CD14-positive monocyte (primary cell): ENCODE data around the gene TGFB2. TPM values are rescaled to one million over a fixed set of nuclear protein-coding genes. Genes with fewer than 3 reads are reported as not detected.
A peak's percentile ranks its signal among the peaks of the same experiment; 100 is the strongest.

Experiments used
- DNase-seq, 3 donors: peaks; one replicate each; pipeline ENCODE4 v3.0.0-alpha.2; 2011 to 2022
- H2AFZ ChIP-seq: 2 replicates; pipeline ENCODE4 v1.6.0; 2012; ENCODE audit warnings: mild to moderate bottlenecking, low read depth, low read length, inconsistent platforms; ENCODE audit not compliant: insufficient read depth, poor library complexity, severe bottlenecking
- H3K27ac ChIP-seq, 2 donors: 1 replicate in 1 of 2; 2 replicates in 1 of 2; pipeline ENCODE4 v1.5.1; 2012 to 2013; ENCODE audit warnings: low read length in 2 of 2, control low read depth in 1 of 2, inconsistent platforms in 1 of 2, low read depth in 1 of 2, mild to moderate bottlenecking in 1 of 2
- H3K27me3 ChIP-seq, 2 donors: one replicate each; pipeline versions ENCODE4 v1.6.0 to v1.6.1; 2011 to 2013; ENCODE audit warnings: low read length in 2 of 2; ENCODE audit not compliant: control insufficient read depth in 2 of 2, insufficient read depth in 2 of 2
- H3K36me3 ChIP-seq, 2 donors: replicated peaks in 1 of 2; 1 replicate in 1 of 2; 2 replicates in 1 of 2; pipeline versions ENCODE4 v1.5.1 to v1.6.1; 2012 to 2013; ENCODE audit warnings: low read length in 2 of 2, control low read depth in 1 of 2, inconsistent platforms in 1 of 2, mild to moderate bottlenecking in 1 of 2; ENCODE audit not compliant: insufficient read depth in 2 of 2, control insufficient read depth in 1 of 2
- H3K4me1 ChIP-seq, 2 donors: 1 replicate in 1 of 2; 2 replicates in 1 of 2; pipeline versions ENCODE4 v1.5.1 to v1.6.1; 2012 to 2013; ENCODE audit warnings: low read length in 2 of 2, control low read depth in 1 of 2, inconsistent platforms in 1 of 2, mild to moderate bottlenecking in 1 of 2, moderate library complexity in 1 of 2; ENCODE audit not compliant: insufficient read depth in 2 of 2, control insufficient read depth in 1 of 2
- H3K4me2 ChIP-seq: replicated peaks from 2 replicates; pipeline ENCODE3; 2012; ENCODE audit warnings: low read length, moderate library complexity, mild to moderate bottlenecking; ENCODE audit not compliant: poor library complexity, severe bottlenecking; ENCODE audit errors: extremely low read depth
- H3K4me3 ChIP-seq, 3 experiments: fragments of 200-600 bp in 1 of 3; sonication (generic) in 1 of 3; replicated peaks in 1 of 3; 1 replicate in 2 of 3; 2 replicates in 1 of 3; pipeline ENCODE4 v1.5.1; 2011 to 2013; ENCODE audit warnings: low read length in 3 of 3, mild to moderate bottlenecking in 3 of 3, control low read depth in 2 of 3, low read depth in 2 of 3, inconsistent platforms in 1 of 3, moderate library complexity in 1 of 3
- H3K79me2 ChIP-seq: 2 replicates; pipeline ENCODE4 v1.6.0; 2012; ENCODE audit warnings: mild to moderate bottlenecking, control low read depth, inconsistent platforms, low read length, moderate library complexity; ENCODE audit not compliant: insufficient read depth
- H3K9ac ChIP-seq: 2 replicates; pipeline ENCODE4 v1.6.0; 2017; ENCODE audit warnings: low read length, mild to moderate bottlenecking; ENCODE audit not compliant: insufficient read depth, poor library complexity, severe bottlenecking
- H3K9me3 ChIP-seq, 2 donors: replicated peaks in 1 of 2; 1 replicate in 1 of 2; 2 replicates in 1 of 2; pipeline versions ENCODE4 v1.5.1 to v1.6.1; 2012 to 2013; ENCODE audit warnings: low read length in 2 of 2, control low read depth in 1 of 2; ENCODE audit not compliant: control insufficient read depth in 1 of 2, insufficient read depth in 1 of 2
- H4K20me1 ChIP-seq: 2 replicates; pipeline ENCODE4 v1.6.0; 2012; ENCODE audit warnings: mild to moderate bottlenecking, low read length, control low read depth, moderate library complexity; ENCODE audit not compliant: insufficient read depth
- H3K27ac Mint-ChIP-seq, 7 donors: one replicate each; pipeline ENCODE4 v1.8.0; 2020; ENCODE audit warnings: mild to moderate bottlenecking in 7 of 7, mixed read lengths in 7 of 7, moderate library complexity in 6 of 7, inconsistent platforms in 2 of 7
- H3K27me3 Mint-ChIP-seq, 3 donors: one replicate each; pipeline ENCODE4 v1.8.0; 2021 to 2022; ENCODE audit warnings: low read depth in 3 of 3, mild to moderate bottlenecking in 3 of 3, mixed read lengths in 3 of 3, moderate library complexity in 3 of 3, inconsistent platforms in 1 of 3
- H3K36me3 Mint-ChIP-seq, 2 donors: one replicate each; pipeline ENCODE4 v1.8.0; 2020; ENCODE audit warnings: mixed read lengths in 2 of 2, inconsistent platforms in 1 of 2, mild to moderate bottlenecking in 1 of 2
- H3K4me1 Mint-ChIP-seq: one replicate; pipeline ENCODE4 v1.8.0; 2020; ENCODE audit warnings: mild to moderate bottlenecking, mixed read lengths
- H3K4me3 Mint-ChIP-seq, 2 donors: one replicate each; pipeline ENCODE4 v1.8.0; 2020; ENCODE audit warnings: mild to moderate bottlenecking in 2 of 2, mixed read lengths in 2 of 2, moderate library complexity in 1 of 2
- H3K9me3 Mint-ChIP-seq, 7 donors: one replicate each; pipeline ENCODE4 v1.8.0; 2020 to 2022; ENCODE audit warnings: mixed read lengths in 7 of 7, mild to moderate bottlenecking in 6 of 7, moderate library complexity in 6 of 7, inconsistent platforms in 2 of 7
- WGBS: methylation state at CpG from one replicate; pipeline ENCODE4 v1.1.5; 2013; ENCODE audit warnings: missing lambda C conversion rate; ENCODE audit not compliant: insufficient coverage; 5-methylcytosine and 5-hydroxymethylcytosine counted together
- intact Hi-C, 2 donors: fragments of 100-400 bp; cut with micrococcal nuclease; formaldehyde crosslinking; loops; one replicate each; pipeline versions ENCODE4 v1.15.0 to v1.15.1; 2023
- polyA plus RNA-seq, 3 donors: library from polyadenylated mRNA; depleted of rRNA in 1 of 3; unstranded in 2 of 3; stranded (reverse) in 1 of 3; fragments of 300-500 nt in 2 of 3; fragments of >200 nt in 1 of 3; fragmentation: Illumina TruSeq in 2 of 3; gene quantifications; 1 replicate in 2 of 3; 2 replicates in 1 of 3; pipeline ENCODE4 v1.2.3, GENCODE V29; 2012 to 2021
- TF ChIP-seq, protein P1 (sequence below): fragments of 200-600 bp; IDR thresholded peaks from one replicate; pipeline ENCODE4 v1.8.0; 2022; ENCODE audit warnings: antibody characterized with exemption, mild to moderate bottlenecking

TGFB2 gene
- polyA plus RNA-seq, 3 donors = 0.01 TPM; not detected in 2

DNA sequence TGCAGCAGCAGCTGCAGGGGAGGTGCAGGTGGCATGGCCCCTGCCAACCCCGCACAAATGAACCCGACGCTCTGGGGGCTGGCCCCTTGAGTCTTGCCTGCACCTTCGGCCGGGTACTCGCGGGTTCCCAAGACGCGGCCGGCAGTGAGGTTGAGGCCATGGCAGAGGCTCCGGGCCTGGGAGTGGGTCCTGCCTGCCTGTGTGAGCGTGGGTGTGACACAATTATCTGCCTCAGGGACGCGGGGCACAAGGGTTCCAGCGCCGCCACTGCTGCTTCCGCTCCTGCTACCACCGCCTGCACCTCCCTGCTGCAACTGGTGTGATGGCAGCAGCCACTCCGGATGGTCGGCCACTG lies 20.9 kb upstream of the TGFB2 start:
- no peak overlapping the region for H3K4me2 ChIP-seq
- no peak overlapping the region for H2AFZ ChIP-seq
- Mint-ChIP-seq H3K27me3 (peaks cover 0 to 2% (median 0%) of the 10 kb centered on the region in 3 donors), H3K36me3 (peaks cover 26 to 27% of the 10 kb centered on the region in 2 donors), H3K4me1 (no peaks in the 10 kb centered on the region), H3K4me3 (no peak overlapping the region), H3K9me3 (peaks cover 0 to 2% (median 0%) of the 10 kb centered on the region in 7 donors), H3K27ac (peak overlapping the region in 1 of 7 donors; percentile 74)
- no peaks in the 10 kb centered on the region for H3K9me3 ChIP-seq
- no peak overlapping the region for H3K27ac ChIP-seq
- WGBS = 98% methylated on average over 18 of the region's 20 CpGs
- TF ChIP-seq, protein P1, sequence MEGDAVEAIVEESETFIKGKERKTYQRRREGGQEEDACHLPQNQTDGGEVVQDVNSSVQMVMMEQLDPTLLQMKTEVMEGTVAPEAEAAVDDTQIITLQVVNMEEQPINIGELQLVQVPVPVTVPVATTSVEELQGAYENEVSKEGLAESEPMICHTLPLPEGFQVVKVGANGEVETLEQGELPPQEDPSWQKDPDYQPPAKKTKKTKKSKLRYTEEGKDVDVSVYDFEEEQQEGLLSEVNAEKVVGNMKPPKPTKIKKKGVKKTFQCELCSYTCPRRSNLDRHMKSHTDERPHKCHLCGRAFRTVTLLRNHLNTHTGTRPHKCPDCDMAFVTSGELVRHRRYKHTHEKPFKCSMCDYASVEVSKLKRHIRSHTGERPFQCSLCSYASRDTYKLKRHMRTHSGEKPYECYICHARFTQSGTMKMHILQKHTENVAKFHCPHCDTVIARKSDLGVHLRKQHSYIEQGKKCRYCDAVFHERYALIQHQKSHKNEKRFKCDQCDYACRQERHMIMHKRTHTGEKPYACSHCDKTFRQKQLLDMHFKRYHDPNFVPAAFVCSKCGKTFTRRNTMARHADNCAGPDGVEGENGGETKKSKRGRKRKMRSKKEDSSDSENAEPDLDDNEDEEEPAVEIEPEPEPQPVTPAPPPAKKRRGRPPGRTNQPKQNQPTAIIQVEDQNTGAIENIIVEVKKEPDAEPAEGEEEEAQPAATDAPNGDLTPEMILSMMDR = no peak
- no peak overlapping the region for H3K4me3 ChIP-seq
- no peaks in the 10 kb centered on the region for H4K20me1 ChIP-seq
- intact Hi-C loops = no loop called here
- H3K4me1 ChIP-seq = no peaks in the 10 kb centered on the region
- H3K9ac ChIP-seq = no peak overlapping the region
- peaks cover 15% of the 10 kb centered on the region in 2 donors for H3K36me3 ChIP-seq
- DNase-seq = no peak
- no peaks in the 10 kb centered on the region for H3K79me2 ChIP-seq
- H3K27me3 ChIP-seq = no peaks in the 10 kb centered on the region

DNA sequence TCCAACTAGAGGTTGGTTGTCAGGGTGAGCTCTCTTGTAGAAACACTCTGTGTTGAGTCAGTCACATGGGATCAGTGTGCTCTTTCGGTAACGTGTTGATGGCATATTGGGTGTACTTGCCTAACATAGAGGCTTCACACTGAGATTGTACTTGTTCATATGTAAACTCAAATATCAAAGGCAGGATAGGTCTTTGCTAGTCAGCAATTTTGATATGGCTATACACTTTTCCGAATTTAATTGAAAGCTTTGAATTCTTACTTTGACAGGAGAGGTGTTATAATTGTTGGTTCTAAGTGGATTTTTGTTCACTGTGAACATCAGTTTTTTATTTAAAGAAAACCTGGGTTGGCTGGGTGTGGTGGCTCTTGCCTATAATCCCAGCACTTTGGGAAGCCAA lies 16.4 kb upstream of the TGFB2 start:
- no peak overlapping the region for H3K4me3 Mint-ChIP-seq
- Histone ChIP-seq H3K36me3 (peaks cover 2% of the 10 kb centered on the region in 2 donors), H3K79me2 (no peaks in the 10 kb centered on the region), H3K4me1 (no peaks in the 10 kb centered on the region), H3K4me3 (no peak overlapping the region), H3K9me3 (no peaks in the 10 kb centered on the region), H4K20me1 (no peaks in the 10 kb centered on the region), H3K27ac (no peak overlapping the region), H2AFZ (no peak overlapping the region), H3K9ac (no peak overlapping the region), H3K27me3 (no peaks in the 10 kb centered on the region), H3K4me2 (no peak overlapping the region)
- H3K4me1 Mint-ChIP-seq = no peaks in the 10 kb centered on the region
- intact Hi-C loops = loop anchor here in 1 of 2 donors (5.0 kb wide), 1 partner anchor 1334 kb away; no protein-coding TSS in a partner anchor
- DNase-seq = no peak
- H3K27me3 Mint-ChIP-seq = peaks cover 0 to 2% (median 0%) of the 10 kb centered on the region in 3 donors
- peaks cover 0 to 2% (median 0%) of the 10 kb centered on the region in 7 donors for H3K9me3 Mint-ChIP-seq
- H3K36me3 Mint-ChIP-seq = peaks cover 18 to 19% of the 10 kb centered on the region in 2 donors
- no peak overlapping the region for H3K27ac Mint-ChIP-seq
- TF ChIP-seq, protein P1 = no peak
- 93% methylated on average over 3 of the region's 3 CpGs for WGBS
